HG03064 (cell line): ENCODE measurements around the gene RANGAP1.

Experiments
- ATAC-seq: cut with Tn5 transposase; IDR thresholded peaks from one replicate; pipeline ENCODE4 v1.9.1; 2021; ENCODE audit warnings: low read depth; ENCODE audit not compliant: unreplicated experiment

RANGAP1 gene

GRCh38 chr22:41204066-41204465, 81.9 kb downstream of the RANGAP1 start:
- no peak for ATAC-seq

GRCh38 chr22:41203118-41203517, 82.9 kb downstream of the RANGAP1 start:
- no peak for ATAC-seq

GRCh38 chr22:41201141-41201540, 84.8 kb downstream of the RANGAP1 start:
- no peak for ATAC-seq

GRCh38 chr22:41198027-41198580, 87.9 kb downstream of the RANGAP1 start:
- ATAC-seq, result no peak

- ATAC-seq, result no peak
Measured at GRCh38 chr22:41197038-41197972, 88.7 kb downstream of the RANGAP1 start.
